KMS-11 (cell line): ENCODE measurements around the gene CACNA1D.

Experiments
- H2AFZ ChIP-seq: fragments of 200-600 bp; sonication (generic); 2 replicates; pipeline ENCODE4 v1.6.1; 2016; ENCODE audit warnings: antibody characterized with exemption, mixed run types, low read depth
- H3K27ac ChIP-seq: fragments of 200-600 bp; sonication (generic); 2 replicates; pipeline ENCODE4 v1.6.1; 2016; ENCODE audit warnings: mild to moderate bottlenecking, mixed run types
- H3K27me3 ChIP-seq: fragments of 200-600 bp; sonication (generic); 2 replicates; pipeline ENCODE4 v1.6.1; 2017; ENCODE audit warnings: mild to moderate bottlenecking, low read depth, mixed run types, moderate library complexity; ENCODE audit not compliant: insufficient read depth
- H3K36me3 ChIP-seq: fragments of 200-600 bp; sonication (generic); 2 replicates; pipeline ENCODE4 v1.6.1; 2017; ENCODE audit warnings: mild to moderate bottlenecking, mixed run types; ENCODE audit not compliant: insufficient read depth
- H3K4me1 ChIP-seq: fragments of 200-600 bp; sonication (generic); 2 replicates; pipeline ENCODE4 v1.6.1; 2016; ENCODE audit warnings: mild to moderate bottlenecking, low read depth, mixed run types; ENCODE audit not compliant: poor library complexity, severe bottlenecking
- H3K4me2 ChIP-seq: fragments of 200-600 bp; sonication (generic); 2 replicates; pipeline ENCODE4 v1.7.0; 2016; ENCODE audit warnings: mild to moderate bottlenecking, mixed run types
- H3K4me3 ChIP-seq: fragments of 200-600 bp; sonication (generic); IDR thresholded peaks from 2 replicates; pipeline ENCODE4 v1.6.1; 2017; ENCODE audit warnings: low read depth, low read length, mixed read lengths; ENCODE audit not compliant: insufficient read depth
- H3K79me2 ChIP-seq: fragments of 200-600 bp; sonication (generic); 2 replicates; pipeline ENCODE4 v1.6.1; 2016; ENCODE audit warnings: low read depth, mixed run types; ENCODE audit not compliant: insufficient read depth
- H3K9ac ChIP-seq: fragments of 200-600 bp; sonication (generic); 2 replicates; pipeline ENCODE4 v1.6.1; 2016; ENCODE audit warnings: mild to moderate bottlenecking, mixed run types
- H4K20me1 ChIP-seq: fragments of 200-600 bp; sonication (generic); 2 replicates; pipeline ENCODE4 v1.6.1; 2016; ENCODE audit warnings: mild to moderate bottlenecking, mixed run types; ENCODE audit not compliant: insufficient read depth
- TF ChIP-seq, protein P1 (sequence below): fragments of 200-600 bp; sonication (generic); conservative IDR thresholded peaks from 2 replicates; pipeline ENCODE4 v1.6.1; 2017; ENCODE audit warnings: low read depth, mild to moderate bottlenecking, antibody characterized with exemption, low read length, moderate library complexity, mixed read lengths

CACNA1D gene

DNA sequence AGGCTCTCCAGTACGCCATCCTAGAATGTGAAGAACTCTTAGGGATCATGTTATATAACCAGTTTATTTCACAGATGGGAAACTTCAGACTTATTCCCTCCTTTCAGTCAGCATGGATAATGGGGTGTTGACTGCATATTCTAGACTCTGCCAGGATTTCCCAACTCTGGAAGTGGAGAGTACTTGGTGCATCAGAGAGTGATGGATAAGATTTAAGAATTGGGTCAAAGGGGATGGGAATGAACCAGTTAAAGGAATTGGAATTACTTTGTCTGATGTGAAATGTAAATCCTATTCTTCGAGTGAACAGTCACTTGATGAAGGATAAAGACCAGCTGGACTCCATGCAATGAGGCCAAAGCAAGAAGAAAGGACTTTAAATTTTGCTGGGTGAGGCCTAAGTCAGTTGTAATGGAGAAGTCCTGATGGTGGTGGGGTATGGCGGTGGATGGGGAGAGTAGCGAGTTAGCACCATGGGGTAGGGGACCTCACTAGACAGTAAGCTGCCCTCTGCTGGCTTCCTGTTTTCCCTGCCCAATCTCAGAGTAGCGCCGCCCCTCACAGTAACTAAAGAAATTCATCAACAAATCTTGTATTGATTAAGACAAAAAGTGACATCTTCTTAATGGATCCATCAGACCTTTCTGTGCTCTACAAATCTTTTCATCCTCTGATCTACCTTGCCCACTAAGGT is 7.3 kb upstream of the CACNA1D start:
- TF ChIP-seq, protein P1, sequence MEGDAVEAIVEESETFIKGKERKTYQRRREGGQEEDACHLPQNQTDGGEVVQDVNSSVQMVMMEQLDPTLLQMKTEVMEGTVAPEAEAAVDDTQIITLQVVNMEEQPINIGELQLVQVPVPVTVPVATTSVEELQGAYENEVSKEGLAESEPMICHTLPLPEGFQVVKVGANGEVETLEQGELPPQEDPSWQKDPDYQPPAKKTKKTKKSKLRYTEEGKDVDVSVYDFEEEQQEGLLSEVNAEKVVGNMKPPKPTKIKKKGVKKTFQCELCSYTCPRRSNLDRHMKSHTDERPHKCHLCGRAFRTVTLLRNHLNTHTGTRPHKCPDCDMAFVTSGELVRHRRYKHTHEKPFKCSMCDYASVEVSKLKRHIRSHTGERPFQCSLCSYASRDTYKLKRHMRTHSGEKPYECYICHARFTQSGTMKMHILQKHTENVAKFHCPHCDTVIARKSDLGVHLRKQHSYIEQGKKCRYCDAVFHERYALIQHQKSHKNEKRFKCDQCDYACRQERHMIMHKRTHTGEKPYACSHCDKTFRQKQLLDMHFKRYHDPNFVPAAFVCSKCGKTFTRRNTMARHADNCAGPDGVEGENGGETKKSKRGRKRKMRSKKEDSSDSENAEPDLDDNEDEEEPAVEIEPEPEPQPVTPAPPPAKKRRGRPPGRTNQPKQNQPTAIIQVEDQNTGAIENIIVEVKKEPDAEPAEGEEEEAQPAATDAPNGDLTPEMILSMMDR: no peak
- Histone ChIP-seq H3K4me2 (no peak overlapping the region), H4K20me1 (no peaks in the 10 kb centered on the region)

DNA sequence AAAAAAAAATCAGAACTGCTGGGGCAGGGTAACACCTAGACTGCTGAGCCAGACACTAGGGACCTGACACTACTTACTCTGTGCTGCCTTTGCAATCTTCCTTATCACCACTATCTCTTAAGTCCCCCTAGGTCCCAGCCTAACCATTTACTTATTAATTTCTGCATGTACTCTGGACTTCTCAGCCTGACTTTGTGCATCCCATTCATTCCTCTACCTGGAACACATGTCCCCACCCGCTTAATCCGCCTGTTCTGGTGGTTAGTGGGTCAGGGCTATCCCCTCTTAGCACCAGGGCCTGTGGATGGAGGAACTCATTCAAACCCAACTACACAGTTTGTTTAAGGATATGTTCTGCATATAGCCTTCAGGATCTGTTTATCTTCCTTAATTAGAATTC is 5.0 kb upstream of the CACNA1D start:
- Histone ChIP-seq H4K20me1 (no peaks in the 10 kb centered on the region), H3K4me2 (no peak overlapping the region), H3K27me3 (no peaks in the 10 kb centered on the region), H3K36me3 (no peaks in the 10 kb centered on the region), H3K27ac (no peak overlapping the region), H3K4me1 (no peaks in the 10 kb centered on the region), H3K4me3 (no peak overlapping the region), H2AFZ (no peak overlapping the region), H3K79me2 (no peaks in the 10 kb centered on the region), H3K9ac (no peak overlapping the region)
- TF ChIP-seq, protein P1: no peak

More for the DNA sequence above, 7.3 kb upstream of the CACNA1D start:
- no peak overlapping the region for H3K27ac ChIP-seq
- H2AFZ ChIP-seq: no peak overlapping the region
- H3K4me1 ChIP-seq: no peaks in the 10 kb centered on the region
- no peaks in the 10 kb centered on the region for H3K79me2 ChIP-seq
- no peaks in the 10 kb centered on the region for H3K27me3 ChIP-seq
- no peaks in the 10 kb centered on the region for H3K36me3 ChIP-seq
- no peak overlapping the region for H3K4me3 ChIP-seq
- no peak overlapping the region for H3K9ac ChIP-seq

DNA sequence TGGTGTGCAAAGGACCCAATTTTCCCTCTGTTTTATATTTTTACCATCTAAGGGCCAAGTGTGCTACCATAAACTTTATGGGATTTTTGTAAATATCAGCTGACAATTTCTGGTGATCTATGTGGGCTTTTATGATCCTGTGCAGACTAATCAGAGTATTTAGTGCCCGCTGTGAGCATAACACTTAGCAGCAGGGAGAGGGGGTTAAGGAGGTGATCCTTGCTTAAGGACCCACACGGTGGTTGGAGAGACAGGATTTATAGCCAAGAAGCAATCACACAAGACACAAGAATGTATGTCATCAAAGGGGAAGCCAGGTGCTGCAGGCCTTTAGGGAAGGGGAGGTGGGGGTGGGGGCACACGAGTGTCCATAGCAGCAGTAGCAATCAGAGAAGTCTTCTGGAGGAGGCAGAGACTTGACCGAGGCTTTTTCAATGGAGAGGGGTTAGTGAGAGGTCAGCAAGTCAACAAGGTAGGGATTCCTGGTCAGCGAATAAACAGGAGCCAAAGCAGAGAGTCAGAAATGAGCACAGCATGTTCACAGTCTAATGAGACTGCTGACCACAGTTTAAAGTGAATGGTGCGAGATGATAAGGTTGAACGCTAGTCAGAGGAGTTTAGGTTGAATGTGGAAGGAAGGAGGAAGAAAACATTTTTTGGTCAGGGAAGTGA is 4.5 kb upstream of the CACNA1D start:
- Histone ChIP-seq H2AFZ (no peak overlapping the region), H3K27ac (no peak overlapping the region), H3K36me3 (no peaks in the 10 kb centered on the region), H3K79me2 (no peaks in the 10 kb centered on the region), H3K4me3 (no peak overlapping the region), H3K27me3 (no peaks in the 10 kb centered on the region), H3K4me1 (no peaks in the 10 kb centered on the region), H3K9ac (no peak overlapping the region), H3K4me2 (no peak overlapping the region), H4K20me1 (no peaks in the 10 kb centered on the region)
- TF ChIP-seq, protein P1: no peak

DNA sequence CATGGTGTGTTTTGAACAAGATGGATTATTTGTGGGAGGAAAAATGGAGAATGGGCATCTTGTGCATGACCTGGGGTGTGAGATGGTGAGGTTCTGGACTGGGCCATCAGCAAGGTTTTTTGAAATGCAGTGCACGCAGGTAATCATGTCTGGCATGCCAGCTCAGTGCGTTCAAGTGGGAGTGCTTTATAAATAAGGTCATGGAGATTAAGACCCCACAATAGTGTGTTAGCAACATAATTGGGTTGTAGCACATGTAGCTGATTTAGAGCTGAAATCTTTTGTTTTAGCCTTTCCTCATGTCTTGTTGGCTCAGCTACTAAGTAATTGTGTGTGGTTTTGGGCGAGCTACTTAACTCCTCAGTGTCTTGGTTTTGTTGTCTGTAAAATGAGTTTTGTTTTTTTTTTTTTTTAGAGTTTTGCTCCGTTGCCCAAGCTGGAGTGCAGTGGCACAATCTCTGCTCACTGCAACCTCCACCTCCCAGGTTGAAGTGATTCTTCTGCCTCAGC is 3.9 kb upstream of the CACNA1D start:
- Histone ChIP-seq H3K4me1 (no peaks in the 10 kb centered on the region), H3K79me2 (no peaks in the 10 kb centered on the region), H3K4me2 (no peak overlapping the region), H3K36me3 (no peaks in the 10 kb centered on the region), H3K27me3 (no peaks in the 10 kb centered on the region), H4K20me1 (no peaks in the 10 kb centered on the region), H3K4me3 (no peak overlapping the region), H3K9ac (no peak overlapping the region), H3K27ac (no peak overlapping the region), H2AFZ (no peak overlapping the region)
- TF ChIP-seq, protein P1: no peak
